ENCODE data around the gene RNF214. TPM values are rescaled to one million over a fixed set of nuclear protein-coding genes. Genes with fewer than 3 reads are reported as not detected.

RNF214 gene
- total and polyA plus RNA-seq, 10 of the 15 experiments (the other 5 are each of a cell fraction or from before 2014, with no cell fraction given), result 4.8 to 16.8 (median 10.5) TPM

GRCh38 chr11:117296881-117297280, 64.4 kb downstream of the RNF214 start:
- DNase-seq (ENCODE audit: low read depth, low spot score), result no peak
- no peak for ATAC-seq
- H3K4me3 ChIP-seq, result no peak overlapping the region
- ChIA-PET CTCF (no interaction called here), SMC1A (ENCODE audit: uncharacterized antibody, unreplicated experiment) (no interaction called here), POLR2A (no interaction called here), RAD21 (ENCODE audit: unreplicated experiment) (no interaction called here)
- no peaks in the 10 kb centered on the region for H3K27me3 ChIP-seq (replicated peaks in 1 of 2; ENCODE audit: control insufficient read depth in 2 of 2, insufficient read depth in 2 of 2, low read length in 1 of 2)
- 79% methylated on average over 6 of the region's 6 CpGs for WGBS (ENCODE audit: insufficient coverage, insufficient replicate concordance, low lambda C conversion rate, missing lambda C conversion rate)
- BruUV-seq (replicated peaks), result no TSS peak
- H3K79me2 ChIP-seq (ENCODE audit: control insufficient read depth, insufficient read depth, low read length), result no peaks in the 10 kb centered on the region
- no peaks in the 10 kb centered on the region for H4K20me1 ChIP-seq (ENCODE audit: control insufficient read depth, insufficient read depth)
- no peaks in the 10 kb centered on the region for H3K4me1 ChIP-seq (ENCODE audit: control insufficient read depth, insufficient read depth, low read length)
- no peak overlapping the region for H3K4me2 ChIP-seq (ENCODE audit: control insufficient read depth, insufficient read depth)
- no peak for FAIRE-seq
- in situ Hi-C loops (cut with MboI), result no loop called here
- H3K9ac ChIP-seq (ENCODE audit: control insufficient read depth, insufficient read depth, low read length), result no peak overlapping the region
- intact Hi-C loops (cut with micrococcal nuclease; ENCODE audit: unreplicated experiment), result no loop called here
- H3K9me3 ChIP-seq (replicated peaks; ENCODE audit: control insufficient read depth, insufficient read depth, low read length), result no peaks in the 10 kb centered on the region
- no peak overlapping the region for H2AFZ ChIP-seq (ENCODE audit: control insufficient read depth, low read depth, low read length)
- H3K27ac ChIP-seq (ENCODE audit: control insufficient read depth, insufficient read depth), result no peak overlapping the region
- no peaks in the 10 kb centered on the region for H3K36me3 ChIP-seq (ENCODE audit: control insufficient read depth in 2 of 2, insufficient read depth in 2 of 2, low read length in 1 of 2)
- no peak for TF ChIP-seq LARP7 (IDR thresholded peaks at IDR 0.05)
- no peak for TF ChIP-seq RUNX3 (IDR thresholded peaks at IDR 0.05; ENCODE audit: low read length)
- TF ChIP-seq BCL11A (IDR thresholded peaks at IDR 0.05; ENCODE audit: low read depth, low read length), result no peak
- no peak for TF ChIP-seq EP300 (IDR thresholded peaks at IDR 0.05; ENCODE audit: borderline replicate concordance in 1 of 2, control insufficient read depth in 1 of 2, low read depth in 2 of 2, low read length in 2 of 2)
- TF ChIP-seq SMC3 (IDR thresholded peaks at IDR 0.05; ENCODE audit: borderline replicate concordance, low read length), result no peak
- TF ChIP-seq RAD51 (IDR thresholded peaks at IDR 0.05), result no peak
- no peak for TF ChIP-seq NFYA (IDR thresholded peaks at IDR 0.05; ENCODE audit: borderline replicate concordance, low read depth, low read length)
- TF ChIP-seq MYB (IDR thresholded peaks at IDR 0.05; ENCODE audit: borderline replicate concordance, low read depth, low read length), result no peak
- no peak for TF ChIP-seq TCF7 (IDR thresholded peaks at IDR 0.05; ENCODE audit: borderline replicate concordance)
- no peak for TF ChIP-seq SMAD5 (IDR thresholded peaks at IDR 0.05; ENCODE audit: low read depth)
- TF ChIP-seq ZNF274 (IDR thresholded peaks at IDR 0.05; ENCODE audit: insufficient read depth, insufficient read length), result no peak
- no peak for TF ChIP-seq BACH1 (IDR thresholded peaks at IDR 0.05; ENCODE audit: borderline replicate concordance)
- TF ChIP-seq ZSCAN29 (IDR thresholded peaks at IDR 0.05), result no peak
- no peak for TF ChIP-seq NKRF (conservative IDR thresholded peaks at IDR 0.05)
- no peak for TF ChIP-seq DPF2 (IDR thresholded peaks at IDR 0.05)
